MG63 (cell line): ENCODE results near the gene GRIA4. TPM values are rescaled to one million over a fixed set of nuclear protein-coding genes. Genes with fewer than 3 reads are reported as not detected.
A peak's percentile ranks its signal among the peaks of the same experiment; 100 is the strongest.

Experiments used
- DNase-seq: peaks from one replicate; pipeline ENCODE4 v3.0.0-alpha.2; 2020
- H3K27me3 ChIP-seq: fragments of 250-450 bp; sonication (Bioruptor Pico); 2 replicates; pipeline ENCODE4 v1.5.1; 2020; ENCODE audit warnings: mild to moderate bottlenecking, moderate library complexity
- H3K36me3 ChIP-seq: fragments of 250-450 bp; sonication (Bioruptor Pico); 2 replicates; pipeline ENCODE4 v1.5.1; 2020; ENCODE audit warnings: mild to moderate bottlenecking, moderate library complexity
- H3K4me3 ChIP-seq: fragments of 250-450 bp; sonication (Bioruptor Pico); 2 replicates; pipeline ENCODE4 v1.5.1; 2020; ENCODE audit warnings: mild to moderate bottlenecking, moderate library complexity
- H3K9me3 ChIP-seq: fragments of 250-450 bp; sonication (Bioruptor Pico); 2 replicates; pipeline ENCODE4 v1.5.1; 2020; ENCODE audit warnings: mild to moderate bottlenecking, moderate library complexity
- total RNA-seq: library from RNA; depleted of rRNA; stranded (reverse); fragments of >200 nt; shearing (Covaris generic); gene quantifications from 2 replicates; pipeline ENCODE4 v1.2.3, GENCODE V29; 2014; ENCODE audit warnings: low replicate concordance; rRNA removed

Gene GRIA4
- not detected in 2 replicates for total RNA-seq

DNA sequence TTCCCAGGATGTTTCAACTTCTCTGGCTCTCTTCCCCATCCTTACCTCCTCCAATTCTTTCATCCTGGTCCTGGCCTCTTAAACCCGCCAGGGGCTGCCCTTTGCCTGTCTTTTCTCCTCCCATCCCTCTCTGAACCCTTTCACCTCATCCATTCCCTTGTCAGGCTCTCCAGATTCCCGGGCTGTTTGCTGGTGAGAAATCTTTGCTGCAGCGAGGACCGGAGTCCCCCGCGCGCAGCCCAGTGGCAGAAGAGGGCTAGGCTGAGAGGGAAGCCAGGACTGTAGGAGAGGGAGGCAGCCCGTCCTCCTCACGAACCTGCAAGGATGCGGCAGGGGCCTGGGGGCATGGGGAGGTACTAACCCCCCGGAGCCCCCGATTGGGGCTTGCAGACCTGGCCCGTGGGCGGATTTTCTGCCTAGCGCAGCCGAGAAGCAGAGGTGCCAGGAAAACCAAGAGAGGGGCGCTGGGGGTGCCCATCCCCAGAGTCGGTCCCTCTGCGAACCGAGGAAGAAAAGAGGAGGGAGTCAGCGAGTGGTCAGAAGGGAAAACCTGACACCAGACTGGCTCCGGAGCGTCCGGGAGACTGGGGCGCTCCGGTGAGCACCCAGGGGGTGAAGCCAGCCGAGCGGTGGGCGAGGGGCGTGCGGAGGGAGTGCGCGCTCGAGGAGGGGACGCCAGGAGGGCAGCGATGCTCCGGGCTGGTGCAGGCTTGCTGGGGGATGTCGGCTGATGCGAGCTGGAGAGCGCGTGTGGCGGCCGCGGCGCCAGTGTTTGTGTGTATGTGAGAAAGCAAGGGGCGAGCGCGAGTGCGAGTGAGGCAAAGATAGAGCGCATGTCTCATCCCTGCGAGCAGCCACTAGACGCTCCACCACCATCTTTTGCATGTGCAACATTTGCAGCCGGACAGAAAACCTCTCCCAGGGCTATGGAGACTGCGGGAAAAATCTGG, at the start of gene GRIA4:
Gene GRIA4, plus strand, starts transcription at position 242 of the 950 bp plus-strand sequence. CDS start 925 bp downstream, outside the sequence.
- H3K9me3 ChIP-seq = no peaks in the 10 kb centered on the region
- H3K4me3 ChIP-seq = peak within 1 kb of the TSS; percentile 28
- H3K27me3 ChIP-seq = peaks cover 41% of the 10 kb centered on the region
- no peaks in the 10 kb centered on the region for H3K36me3 ChIP-seq
- DNase-seq = peak; percentile 43

DNA sequence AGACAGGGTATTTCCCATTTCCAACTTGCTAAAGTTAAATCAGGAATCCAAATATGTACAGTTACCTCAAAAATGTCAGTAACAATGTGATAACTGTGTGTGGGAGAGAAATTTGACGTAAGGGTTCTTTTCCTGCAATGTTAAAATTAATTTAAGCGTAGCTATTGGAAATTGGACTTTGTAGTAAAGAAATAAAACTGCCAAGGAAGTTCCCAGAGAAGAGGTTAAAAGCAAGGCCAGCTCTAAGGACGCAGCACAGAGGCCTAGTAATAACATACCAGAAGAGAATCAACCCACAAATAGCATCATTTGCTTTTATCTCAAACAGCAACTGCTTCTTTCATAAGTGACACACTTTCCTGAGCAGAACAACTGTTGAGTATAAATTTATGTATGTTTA, 36.8 kb upstream of the GRIA4 start:
- no peaks in the 10 kb centered on the region for H3K27me3 ChIP-seq
- no peaks in the 10 kb centered on the region for H3K36me3 ChIP-seq
- H3K9me3 ChIP-seq = no peaks in the 10 kb centered on the region
- no peak overlapping the region for H3K4me3 ChIP-seq
- DNase-seq = no peak

DNA sequence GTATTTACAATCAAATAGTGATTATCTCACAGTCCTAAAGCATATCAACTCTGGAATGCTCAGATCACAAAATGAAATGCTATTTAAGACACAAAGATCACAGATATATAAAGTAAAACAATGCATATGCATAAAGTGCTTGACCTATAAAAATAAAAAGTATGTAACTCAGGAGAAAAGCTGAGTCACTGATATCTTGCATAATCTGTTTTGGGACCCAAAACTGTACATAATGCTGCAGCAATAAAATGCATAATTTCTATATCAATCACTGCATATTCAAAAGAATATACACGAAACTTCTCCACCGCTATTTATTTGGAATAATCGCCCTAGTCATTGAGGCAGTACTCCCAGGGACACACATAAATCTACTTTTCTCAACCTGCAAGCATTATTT, 34.9 kb upstream of the GRIA4 start:
- Histone ChIP-seq H3K9me3 (no peaks in the 10 kb centered on the region), H3K36me3 (no peaks in the 10 kb centered on the region), H3K27me3 (no peaks in the 10 kb centered on the region), H3K4me3 (no peak overlapping the region)
- no peak for DNase-seq

DNA sequence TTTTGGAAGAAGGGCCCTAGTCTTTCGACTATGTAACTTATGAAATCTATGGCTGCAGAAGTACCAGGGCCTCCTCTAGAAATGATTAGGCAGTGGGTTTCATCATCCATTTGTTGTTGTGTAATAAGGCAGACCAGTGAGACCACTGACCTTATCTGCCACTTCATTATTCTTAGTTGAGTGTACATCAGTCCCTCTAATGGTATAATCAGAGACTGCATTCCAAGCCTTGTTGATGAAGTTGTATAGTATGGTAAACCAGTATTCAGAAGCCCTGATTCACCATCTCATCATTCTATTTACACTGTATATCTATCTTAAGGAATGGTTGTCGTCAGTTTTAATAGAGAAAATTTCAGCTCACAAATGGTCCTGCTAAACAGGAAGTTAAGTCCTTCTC, 32.2 kb upstream of the GRIA4 start:
- no peak for DNase-seq
- no peaks in the 10 kb centered on the region for H3K36me3 ChIP-seq
- H3K9me3 ChIP-seq = no peaks in the 10 kb centered on the region
- H3K4me3 ChIP-seq = no peak overlapping the region
- no peaks in the 10 kb centered on the region for H3K27me3 ChIP-seq

DNA sequence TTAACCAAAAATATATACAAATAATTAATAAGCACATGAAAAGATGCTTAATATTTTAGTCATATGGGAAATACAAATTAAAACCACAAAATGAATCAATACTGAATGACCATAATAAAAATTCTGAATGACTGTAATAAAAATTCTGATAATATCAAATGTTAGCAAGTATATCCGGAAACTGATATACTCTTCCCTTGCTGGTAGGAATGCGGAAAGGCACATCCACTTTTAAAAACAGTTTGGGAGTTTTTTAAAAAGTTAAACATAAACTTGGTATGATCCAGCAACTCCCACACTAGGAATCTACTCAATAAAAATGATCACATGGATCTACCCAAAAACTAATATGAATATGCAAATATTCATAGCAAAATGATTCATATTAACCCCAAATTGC, 30.8 kb upstream of the GRIA4 start:
- no peak for DNase-seq
- Histone ChIP-seq H3K36me3 (no peaks in the 10 kb centered on the region), H3K9me3 (no peaks in the 10 kb centered on the region), H3K4me3 (no peak overlapping the region), H3K27me3 (no peaks in the 10 kb centered on the region)

DNA sequence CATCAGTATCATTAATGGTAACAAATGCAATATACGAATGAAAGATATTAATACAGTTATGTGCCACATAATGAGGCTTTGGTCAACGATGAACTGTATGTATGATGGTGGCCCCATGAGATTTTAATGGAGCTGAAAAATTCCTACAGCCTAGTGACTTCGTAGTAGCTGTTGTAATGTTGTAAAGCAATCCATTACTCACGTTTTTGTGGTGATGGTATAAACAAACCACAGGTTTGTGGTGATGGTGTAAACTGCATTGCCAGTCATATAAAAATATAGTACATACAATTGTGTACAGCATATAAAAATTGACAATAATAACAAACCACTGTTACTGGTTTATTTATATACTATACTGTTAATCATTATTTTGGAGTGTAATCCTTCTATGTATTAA, 27.4 kb upstream of the GRIA4 start:
- no peak overlapping the region for H3K4me3 ChIP-seq
- no peaks in the 10 kb centered on the region for H3K27me3 ChIP-seq
- H3K9me3 ChIP-seq = no peaks in the 10 kb centered on the region
- no peak for DNase-seq
- no peaks in the 10 kb centered on the region for H3K36me3 ChIP-seq

DNA sequence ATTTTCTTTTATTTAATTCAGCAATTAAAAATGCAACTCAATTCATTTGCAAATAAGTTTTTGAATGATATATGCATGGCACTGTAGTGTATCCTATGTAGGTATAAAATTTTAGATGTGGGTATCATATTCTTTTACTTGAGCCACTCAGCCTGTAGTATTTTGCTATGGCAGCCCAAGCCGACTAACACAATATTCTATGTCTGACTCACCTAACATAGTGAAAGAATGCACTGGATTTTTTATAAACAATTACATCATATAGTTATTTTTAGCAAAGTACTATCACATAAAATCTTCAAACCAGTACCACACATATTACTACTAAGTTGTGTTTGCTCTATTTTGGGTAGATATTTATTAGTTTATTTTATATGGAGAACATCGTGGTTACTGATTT, 21.9 kb upstream of the GRIA4 start:
- no peaks in the 10 kb centered on the region for H3K36me3 ChIP-seq
- H3K27me3 ChIP-seq = no peaks in the 10 kb centered on the region
- H3K4me3 ChIP-seq = no peak overlapping the region
- H3K9me3 ChIP-seq = no peaks in the 10 kb centered on the region
- peak; percentile 34 for DNase-seq

DNA sequence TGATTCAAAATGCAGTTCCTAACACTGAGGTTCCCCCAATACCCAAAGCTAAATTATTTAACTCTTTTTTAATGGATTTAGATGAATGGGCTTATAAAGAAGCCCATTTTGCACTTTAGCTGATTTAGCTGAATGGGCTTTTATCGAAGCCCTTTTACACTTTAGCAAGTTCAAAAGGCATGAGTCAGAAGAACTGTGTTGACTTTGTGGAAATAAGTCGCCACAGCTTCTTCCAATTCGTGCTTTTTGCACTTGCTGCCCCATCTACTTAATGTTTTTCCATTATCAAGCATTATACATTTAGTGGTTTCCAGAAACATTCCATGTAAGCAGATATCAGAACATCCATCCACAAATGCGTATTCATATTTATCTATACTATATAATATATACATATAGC, 20.5 kb upstream of the GRIA4 start:
- DNase-seq = no peak
- Histone ChIP-seq H3K9me3 (no peaks in the 10 kb centered on the region), H3K4me3 (no peak overlapping the region), H3K27me3 (no peaks in the 10 kb centered on the region), H3K36me3 (no peaks in the 10 kb centered on the region)

DNA sequence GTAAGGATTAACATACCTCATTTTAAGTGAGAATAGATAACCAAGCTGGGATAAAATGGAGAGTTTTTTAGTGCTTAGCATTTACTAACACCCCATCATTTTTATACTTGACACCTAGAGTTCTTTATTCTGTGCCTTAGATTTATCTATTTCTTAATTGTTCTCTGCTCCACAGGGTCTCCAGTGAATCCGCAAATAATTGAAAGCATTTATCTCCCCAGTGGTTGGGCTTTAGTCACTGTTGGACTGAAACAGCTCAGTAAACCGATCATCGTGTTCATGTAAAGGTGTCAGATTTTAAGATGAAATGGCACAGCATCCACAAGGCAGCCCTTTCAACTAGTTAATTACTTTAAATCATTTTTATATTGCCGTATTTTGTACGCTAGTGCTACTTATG, 17.8 kb upstream of the GRIA4 start:
- no peak overlapping the region for H3K4me3 ChIP-seq
- no peak for DNase-seq

DNA sequence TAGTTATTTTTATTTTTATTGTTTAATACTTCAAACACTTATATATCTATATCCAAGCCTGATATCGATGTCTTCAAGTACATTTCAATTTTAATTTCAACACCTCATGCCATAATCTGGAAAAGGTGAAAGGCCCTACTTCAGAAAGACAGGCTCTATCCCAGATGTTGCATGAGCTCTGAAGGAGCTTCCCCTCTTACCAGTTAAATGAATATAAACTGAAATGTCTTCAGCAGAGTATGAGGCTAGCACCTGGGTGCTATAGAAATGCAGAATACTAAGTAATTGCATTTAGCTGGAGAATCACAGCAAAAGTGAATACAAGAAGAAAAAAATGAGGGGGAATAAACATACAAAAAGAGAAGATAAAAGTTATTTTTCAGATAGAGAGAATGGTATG, 11.5 kb upstream of the GRIA4 start:
- no peak for DNase-seq
- H3K4me3 ChIP-seq = no peak overlapping the region

More for the DNA sequence above, 17.8 kb upstream of the GRIA4 start:
- no peaks in the 10 kb centered on the region for H3K36me3 ChIP-seq
- no peaks in the 10 kb centered on the region for H3K27me3 ChIP-seq
- no peaks in the 10 kb centered on the region for H3K9me3 ChIP-seq

DNA sequence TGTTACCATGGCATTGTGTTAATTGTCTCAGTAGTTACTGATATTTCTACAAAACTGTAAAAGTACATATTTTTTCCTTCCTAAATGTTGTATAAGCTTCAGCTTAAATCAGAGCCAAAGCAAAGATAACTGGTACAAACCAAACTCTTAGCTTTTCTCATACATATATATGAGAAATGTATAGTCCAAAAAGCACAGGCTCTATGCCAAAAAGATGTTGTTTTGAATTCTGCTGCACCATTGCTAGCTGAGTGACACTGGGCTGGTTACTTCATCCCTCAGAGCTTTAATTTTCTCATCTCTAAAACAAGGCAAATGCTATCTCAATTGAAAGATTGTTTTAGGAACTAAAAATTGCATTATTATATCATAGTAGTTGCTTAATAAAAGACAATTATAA, 6.7 kb upstream of the GRIA4 start:
- H3K4me3 ChIP-seq = no peak overlapping the region
- DNase-seq = no peak
- no peaks in the 10 kb centered on the region for H3K9me3 ChIP-seq
- H3K27me3 ChIP-seq = no peaks in the 10 kb centered on the region; the same call in 1 of the 2 replicates
- H3K36me3 ChIP-seq = no peaks in the 10 kb centered on the region

More for the DNA sequence above, 11.5 kb upstream of the GRIA4 start:
- Histone ChIP-seq H3K9me3 (no peaks in the 10 kb centered on the region), H3K36me3 (no peaks in the 10 kb centered on the region), H3K27me3 (no peaks in the 10 kb centered on the region; the same call in 1 of the 2 replicates)

DNA sequence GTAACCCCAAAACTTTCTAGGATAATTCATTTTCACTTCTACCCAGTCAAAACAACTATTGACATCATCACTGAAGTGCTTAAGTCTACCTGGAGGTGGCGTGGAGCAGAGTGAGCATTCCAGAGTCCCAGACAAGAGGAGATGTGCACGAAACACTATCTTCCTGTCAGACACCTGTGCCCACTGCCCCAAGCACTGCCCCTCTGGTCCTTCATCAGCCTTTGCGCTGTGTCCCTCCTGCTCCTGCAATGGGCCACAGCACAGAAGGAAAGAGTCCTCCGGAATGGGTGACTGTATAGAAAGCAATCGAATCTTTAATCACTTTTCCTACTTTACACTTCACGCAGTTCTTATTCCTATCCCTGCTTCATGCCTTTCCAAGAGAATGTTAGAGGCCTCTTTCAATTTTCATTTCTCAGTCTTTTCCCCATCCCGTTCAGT, 512 bp upstream of the GRIA4 start:
- no peaks in the 10 kb centered on the region for H3K9me3 ChIP-seq
- H3K27me3 ChIP-seq = peaks cover 41% of the 10 kb centered on the region
- H3K36me3 ChIP-seq = no peaks in the 10 kb centered on the region
- no peak overlapping the region for H3K4me3 ChIP-seq
- DNase-seq = no peak

DNA sequence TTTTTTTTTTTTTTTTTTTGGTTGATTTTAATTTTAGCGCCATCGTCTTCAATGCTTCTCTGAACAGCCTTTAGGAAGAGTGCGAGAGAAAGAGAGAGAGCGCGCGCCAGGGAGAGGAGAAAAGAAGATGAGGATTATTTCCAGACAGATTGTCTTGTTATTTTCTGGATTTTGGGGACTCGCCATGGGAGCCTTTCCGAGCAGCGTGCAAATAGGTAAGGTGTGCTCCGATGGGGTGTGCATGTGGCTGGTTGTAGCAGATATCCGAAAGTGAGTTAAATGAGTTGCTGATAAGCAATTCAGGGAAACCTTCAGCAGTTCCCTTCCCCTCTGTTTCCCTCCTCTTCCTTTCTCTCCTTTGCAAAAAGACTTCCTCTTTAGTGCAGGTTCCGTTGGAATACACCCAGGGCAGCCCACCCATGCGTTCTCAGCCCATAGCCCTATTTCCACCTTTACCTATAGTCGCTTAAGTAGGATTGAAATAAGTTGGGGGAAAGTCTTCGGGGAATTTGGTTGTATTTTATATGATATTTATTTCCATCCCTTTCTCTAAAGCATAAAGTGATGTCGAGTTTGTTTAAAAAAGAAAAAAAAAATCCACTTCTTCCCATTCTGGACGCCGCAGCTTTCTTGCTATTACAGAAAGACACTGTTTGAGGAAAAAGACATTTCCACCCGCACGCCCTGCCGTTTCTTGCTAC, 1.1 kb downstream of the GRIA4 start:
- Histone ChIP-seq H3K36me3 (no peaks in the 10 kb centered on the region), H3K4me3 (peak overlapping the region; percentile 28), H3K9me3 (no peaks in the 10 kb centered on the region), H3K27me3 (peaks cover 41% of the 10 kb centered on the region)
- DNase-seq = no peak

DNA sequence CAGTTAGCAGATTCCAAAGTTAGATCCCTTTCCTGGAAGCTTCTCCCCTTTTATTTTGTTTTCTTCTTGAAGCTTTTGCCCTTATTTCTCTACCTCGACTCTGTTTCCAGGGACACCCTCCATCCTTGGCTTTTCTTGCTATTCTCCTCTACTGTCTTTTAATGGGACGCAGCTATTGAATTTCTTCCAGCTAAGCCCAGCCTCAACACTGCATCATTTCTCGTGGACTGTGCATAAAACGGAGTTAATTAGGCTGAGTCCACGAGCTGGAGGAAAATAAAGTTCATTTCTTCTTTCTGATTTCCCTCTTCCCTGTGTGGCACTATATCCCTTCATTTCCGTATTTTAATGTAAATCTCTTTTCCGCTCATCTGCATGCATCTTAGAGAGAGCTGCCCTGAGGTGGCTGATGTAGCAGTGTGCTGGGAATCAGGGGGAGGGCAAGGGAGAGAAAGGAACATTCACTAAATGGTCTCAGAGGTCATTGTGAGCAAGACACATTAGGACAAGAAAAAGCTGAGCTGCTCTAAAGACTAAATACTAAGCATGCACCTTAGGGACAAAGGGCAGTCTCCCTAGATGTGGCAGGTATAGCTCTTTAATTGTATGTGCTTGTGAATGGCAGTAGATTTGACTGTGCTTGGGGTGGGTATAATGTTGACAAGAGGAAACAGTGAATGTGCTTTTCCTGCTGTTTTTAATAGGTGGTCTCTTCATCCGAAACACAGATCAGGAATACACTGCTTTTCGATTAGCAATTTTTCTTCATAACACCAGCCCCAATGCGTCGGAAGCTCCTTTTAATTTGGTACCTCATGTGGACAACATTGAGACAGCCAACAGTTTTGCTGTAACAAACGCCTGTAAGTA, 1.9 kb downstream of the GRIA4 start:
- Histone ChIP-seq H3K9me3 (no peaks in the 10 kb centered on the region), H3K4me3 (no peak overlapping the region), H3K27me3 (peaks cover 41% of the 10 kb centered on the region), H3K36me3 (no peaks in the 10 kb centered on the region)
- DNase-seq = no peak

DNA sequence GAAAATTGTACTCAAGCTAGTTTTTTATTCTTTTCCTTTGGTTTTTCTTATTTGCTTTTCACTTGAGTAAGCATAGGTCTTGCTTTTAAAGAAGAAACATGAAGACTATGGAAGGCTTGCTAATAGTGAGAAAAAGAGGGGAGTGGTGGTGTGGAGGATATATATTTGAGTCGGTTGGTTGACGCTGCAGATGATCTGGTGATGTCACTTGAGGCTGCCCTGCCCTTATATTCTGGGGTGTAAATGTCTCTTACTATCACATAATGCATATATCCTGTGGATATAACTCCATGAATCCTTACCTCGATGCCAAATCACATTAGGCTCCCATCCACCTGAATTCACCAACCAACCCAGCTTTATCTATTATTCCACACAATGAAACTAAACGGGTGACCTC, 2.9 kb downstream of the GRIA4 start:
- no peak for DNase-seq
- no peaks in the 10 kb centered on the region for H3K36me3 ChIP-seq
- H3K9me3 ChIP-seq = no peaks in the 10 kb centered on the region
- H3K27me3 ChIP-seq = peaks cover 41% of the 10 kb centered on the region
- no peak overlapping the region for H3K4me3 ChIP-seq

DNA sequence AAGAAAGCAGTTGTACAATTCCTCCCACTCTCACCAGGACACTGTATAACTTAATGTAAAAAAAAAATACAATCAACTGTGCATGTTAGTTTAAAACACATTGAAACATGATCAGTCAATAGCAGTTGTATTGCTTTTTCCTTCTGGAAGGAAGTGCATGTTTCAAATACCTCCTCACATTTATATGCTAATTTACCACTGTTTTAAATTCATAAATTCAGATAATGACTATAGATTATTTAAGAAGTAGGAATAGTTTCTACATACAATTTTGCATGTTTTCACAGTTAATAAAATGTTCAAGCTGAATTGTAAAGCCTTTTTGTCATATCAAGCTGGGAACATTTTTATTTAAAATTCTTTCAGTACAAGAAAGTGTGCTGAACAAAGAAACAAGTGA, 3.3 kb downstream of the GRIA4 start:
- no peak overlapping the region for H3K4me3 ChIP-seq
- no peak for DNase-seq
- peaks cover 41% of the 10 kb centered on the region for H3K27me3 ChIP-seq

More for the DNA sequence above, 3.3 kb downstream of the GRIA4 start:
- no peaks in the 10 kb centered on the region for H3K36me3 ChIP-seq
- no peaks in the 10 kb centered on the region for H3K9me3 ChIP-seq
